HG02763 (cell line): Measurements from ENCODE around the gene CADM3.

Source experiments
- ATAC-seq: cut with Tn5 transposase; IDR thresholded peaks from one replicate; pipeline ENCODE4 v1.9.1; 2021; ENCODE audit warnings: mild to moderate bottlenecking, moderate library complexity; ENCODE audit not compliant: unreplicated experiment

Gene CADM3

GRCh38 chr1:159172614-159173291, 1.3 kb downstream of the CADM3 start:
- ATAC-seq, result no peak

- ATAC-seq, result no peak
These were observed 1.9 kb downstream of the CADM3 start for GRCh38 chr1:159173320-159173719.

GRCh38 chr1:159175571-159175970, 4.2 kb downstream of the CADM3 start:
- no peak for ATAC-seq

GRCh38 chr1:159177272-159177907, 6.0 kb downstream of the CADM3 start:
- no peak for ATAC-seq

- ATAC-seq, result no peak
These were observed 8.5 kb downstream of the CADM3 start for GRCh38 chr1:159179906-159180305.

- ATAC-seq, result no peak
These were observed 9.1 kb downstream of the CADM3 start for GRCh38 chr1:159180516-159180915.

- no peak for ATAC-seq
These were observed 10.1 kb downstream of the CADM3 start for GRCh38 chr1:159181328-159182024.

GRCh38 chr1:159184201-159184600, 12.8 kb downstream of the CADM3 start:
- no peak for ATAC-seq

- no peak for ATAC-seq
These were observed 13.7 kb downstream of the CADM3 start for GRCh38 chr1:159185121-159185520.

- ATAC-seq, result no peak
These were observed 15.6 kb downstream of the CADM3 start for GRCh38 chr1:159187033-159187432.

GRCh38 chr1:159187647-159188374, 16.4 kb downstream of the CADM3 start:
- no peak for ATAC-seq

- peak; percentile 74 for ATAC-seq
These were observed 17.0 kb downstream of the CADM3 start for GRCh38 chr1:159188375-159188788.

GRCh38 chr1:159190441-159190840, 19.0 kb downstream of the CADM3 start:
- no peak for ATAC-seq

GRCh38 chr1:159196543-159196942, 25.1 kb downstream of the CADM3 start:
- no peak for ATAC-seq

- ATAC-seq, result peak; percentile 65
These were observed 26.4 kb downstream of the CADM3 start for GRCh38 chr1:159197561-159198557.

- ATAC-seq, result no peak
These were observed 28.5 kb downstream of the CADM3 start for GRCh38 chr1:159199901-159200300.

- ATAC-seq, result no peak
These were observed 29.4 kb downstream of the CADM3 start for GRCh38 chr1:159200769-159201168.

GRCh38 chr1:159201642-159202041, 30.2 kb downstream of the CADM3 start:
- no peak for ATAC-seq

- no peak for ATAC-seq
These were observed 32.2 kb downstream of the CADM3 start for GRCh38 chr1:159203610-159204009.
